GM12878 (cell line): ENCODE results near the gene ADGRD2.
A peak's percentile ranks its signal among the peaks of the same experiment; 100 is the strongest.

Source experiments
- CBX5 ChIP-seq: sonication (generic); IDR thresholded peaks from 2 replicates; pipeline ENCODE4 v1.6.1; 2016; ENCODE audit warnings: low read depth, moderate library complexity, mild to moderate bottlenecking, inconsistent platforms
- CTCF ChIP-seq, 3 experiments: IDR thresholded peaks in 2 of 3; conservative IDR thresholded peaks in 1 of 3; 2 replicates each; pipeline ENCODE4 v1.5.1; 2011; ENCODE audit warnings: low read depth in 3 of 3, low read length in 3 of 3, mild to moderate bottlenecking in 3 of 3, control low read depth in 2 of 3, moderate library complexity in 2 of 3, inconsistent platforms in 1 of 3, mixed read lengths in 1 of 3; ENCODE audit not compliant: control insufficient read depth in 2 of 3, insufficient read depth in 1 of 3; ENCODE audit errors: extremely low read depth in 1 of 3
- E2F4 ChIP-seq: IDR thresholded peaks from 2 replicates; pipeline ENCODE4 v1.6.1; 2012; ENCODE audit warnings: low read depth, low read length, improper control_type of control experiment
- HDAC2 ChIP-seq: fragments of 200-600 bp; sonication (generic); IDR thresholded peaks from 2 replicates; pipeline ENCODE4 v1.6.1; 2017
- POLR2A ChIP-seq: IDR thresholded peaks from 2 replicates; pipeline ENCODE4 v1.6.1; 2011; ENCODE audit warnings: low read depth, mild to moderate bottlenecking, low read length
- REST ChIP-seq: IDR thresholded peaks from 2 replicates; pipeline ENCODE4 v1.6.1; 2012; ENCODE audit warnings: mild to moderate bottlenecking, low read depth, low read length
- SREBF1 ChIP-seq: IDR thresholded peaks from 2 replicates; pipeline ENCODE4 v1.6.1; 2012; ENCODE audit warnings: mild to moderate bottlenecking, low read length
- SUZ12 ChIP-seq: fragments of 200-600 bp; sonication (generic); IDR thresholded peaks from one replicate; pipeline ENCODE4 v1.6.1; 2018; ENCODE audit warnings: antibody characterized with exemption, mild to moderate bottlenecking; ENCODE audit not compliant: unreplicated experiment
- ZNF274 ChIP-seq: IDR thresholded peaks from one replicate; pipeline ENCODE4 v1.8.0; 2011; ENCODE audit not compliant: insufficient read length, insufficient read depth

DNA sequence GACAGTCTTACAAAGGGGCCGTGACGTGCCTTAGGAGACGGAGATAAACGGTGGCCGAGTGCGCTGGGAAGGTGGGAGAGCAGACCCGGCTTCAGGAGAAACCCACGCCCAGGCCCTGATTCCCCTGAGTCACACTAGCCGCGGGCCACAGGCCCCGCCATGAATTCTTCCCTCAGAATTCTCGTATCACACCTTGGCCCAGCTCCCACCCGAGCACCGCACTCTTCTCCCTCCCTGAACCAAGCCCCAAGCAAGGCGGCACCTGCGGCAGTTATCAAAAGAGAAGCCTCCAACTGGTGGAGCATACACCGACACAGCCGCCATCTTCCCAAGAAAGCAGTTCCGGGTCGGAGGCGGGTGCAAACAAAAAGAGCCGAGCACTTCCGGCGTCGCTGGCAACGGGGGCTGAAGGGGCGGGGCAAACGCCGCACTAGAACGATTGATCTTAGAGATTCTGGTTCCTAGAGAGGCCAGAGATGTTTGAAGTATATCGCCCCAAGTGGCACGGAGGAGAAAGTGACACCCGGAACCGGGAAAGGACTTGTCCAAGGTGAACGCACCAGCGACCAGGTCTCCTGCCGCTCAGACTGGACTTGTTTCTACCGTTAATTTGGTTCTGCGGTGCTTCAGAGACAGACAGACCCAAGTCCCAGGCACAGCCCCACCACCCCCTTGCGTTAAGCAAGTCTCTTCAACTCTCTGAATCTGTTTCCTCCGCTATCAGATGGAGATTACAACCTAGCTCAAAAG, 35.0 kb upstream of the ADGRD2 start, which contains the start of gene PSMB7:
- TF ChIP-seq E2F4 (no peak), HDAC2 (peak; percentile 97), POLR2A (peak; percentile 81), CBX5 (0 out of 2 replicates have a peak, but pooled peaks have one; percentile 36), SREBF1 (peak; percentile 82), CTCF (IDR thresholded peaks at IDR 0.05 in 2 of 3, conservative IDR thresholded peaks at IDR 0.05 in 1 of 3; ENCODE audit: control insufficient read depth in 2 of 3, extremely low read depth in 1 of 3, insufficient read depth in 1 of 3, low read depth in 3 of 3, low read length in 3 of 3) (peak; percentile 86 to 93 (median 86)), REST (peak; percentile 72), ZNF274 (no peak), SUZ12 (no peak)
